GM18870 (cell line): Measurements from ENCODE around the gene RAG1.

Experiments
- ATAC-seq: cut with Tn5 transposase; IDR thresholded peaks from one replicate; pipeline ENCODE4 v1.9.1; 2021; ENCODE audit warnings: moderate library complexity; ENCODE audit not compliant: unreplicated experiment

Gene RAG1

DNA sequence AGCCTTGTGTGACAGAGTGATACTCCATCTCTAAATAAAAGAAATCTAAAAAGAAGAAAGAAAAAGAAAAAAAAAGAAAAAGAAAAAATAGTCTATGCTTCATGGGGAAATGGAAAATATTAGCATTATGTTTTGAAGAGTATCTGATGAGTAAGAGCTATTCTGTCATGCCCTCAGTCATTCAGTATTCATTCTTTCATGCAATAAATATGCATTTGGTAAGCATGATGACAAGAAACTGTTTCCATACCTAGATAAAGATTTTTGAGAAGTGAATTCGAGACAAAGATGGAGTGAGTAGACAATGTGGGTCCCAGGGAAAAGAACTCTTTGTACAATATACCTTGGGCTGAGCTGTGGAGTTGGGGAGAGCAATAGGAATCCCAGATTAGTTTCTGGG lies 20.3 kb downstream of the RAG1 start:
- no peak for ATAC-seq

DNA sequence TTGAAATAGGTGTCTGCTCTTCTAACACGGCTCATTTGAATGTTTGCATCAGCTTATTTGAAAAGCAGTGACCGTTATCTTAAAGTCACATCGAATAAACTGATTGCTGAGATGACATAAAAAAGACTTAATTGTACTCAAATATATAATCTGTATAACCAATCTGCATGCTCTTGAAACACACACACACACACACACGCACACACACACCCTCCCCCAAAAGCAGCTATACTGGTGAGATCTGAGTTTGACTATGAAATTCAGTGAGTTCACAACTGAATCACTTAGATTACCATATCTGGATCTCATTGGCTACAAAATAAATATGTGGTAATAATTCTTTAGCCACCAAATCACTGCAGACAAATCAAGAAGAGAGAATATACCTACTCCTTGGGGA lies 22.7 kb downstream of the RAG1 start:
- no peak for ATAC-seq

DNA sequence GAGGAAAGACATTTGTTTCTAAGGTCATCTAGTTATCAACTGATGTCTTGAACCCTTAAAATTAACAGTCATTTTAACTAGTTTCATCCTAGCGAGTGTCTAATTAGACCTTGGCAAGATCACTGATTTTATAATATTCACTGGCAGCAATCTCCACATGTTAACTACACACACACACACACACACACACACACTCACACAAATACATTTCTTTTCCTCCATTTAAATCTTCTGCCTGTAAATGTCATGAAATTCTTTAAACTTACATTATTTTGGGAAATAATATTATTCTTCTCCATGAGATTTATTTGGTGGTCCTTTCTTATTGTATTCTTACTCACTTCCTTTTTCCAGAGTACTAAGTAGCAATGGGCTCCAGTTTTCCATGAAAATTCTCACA lies 23.6 kb downstream of the RAG1 start:
- ATAC-seq = no peak

DNA sequence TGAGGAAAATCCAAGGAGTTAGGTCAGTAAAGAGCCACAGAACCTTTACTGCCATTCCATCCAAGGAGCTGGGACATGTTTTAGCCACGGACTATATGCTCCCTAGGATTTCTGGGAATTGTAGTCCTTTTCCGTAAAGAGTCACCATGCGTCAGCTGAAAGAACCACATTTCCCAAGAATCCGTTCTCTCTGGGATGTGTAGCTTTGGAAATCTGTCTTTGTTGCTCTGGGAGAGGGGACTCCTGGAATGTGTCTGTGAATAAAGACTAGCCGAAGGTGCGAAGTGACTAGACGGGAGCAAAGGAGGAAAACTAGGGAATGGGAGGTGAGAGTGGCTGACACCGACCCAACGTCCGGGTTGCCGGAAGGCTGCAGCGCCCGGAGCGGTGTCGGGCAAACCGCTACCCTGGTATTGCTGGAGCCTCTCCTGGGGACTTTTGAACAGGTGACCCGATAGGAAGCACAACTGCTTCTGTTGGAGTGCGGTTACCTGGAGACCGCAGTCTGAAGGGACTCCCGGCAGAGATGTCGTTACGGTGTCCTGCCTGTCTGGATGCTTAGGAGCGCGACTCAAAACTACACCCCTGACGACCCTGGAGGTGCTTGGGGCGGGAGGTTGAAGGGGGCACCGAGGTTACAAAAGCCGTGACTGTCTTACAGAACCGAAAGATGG lies 26.6 kb downstream of the RAG1 start, which contains the start of gene IFTAP:
Gene IFTAP, plus strand, starts transcription at position 187 of the 674 bp plus-strand sequence. CDS start 15,602 bp downstream, outside the sequence.
- peak; percentile 82 for ATAC-seq

DNA sequence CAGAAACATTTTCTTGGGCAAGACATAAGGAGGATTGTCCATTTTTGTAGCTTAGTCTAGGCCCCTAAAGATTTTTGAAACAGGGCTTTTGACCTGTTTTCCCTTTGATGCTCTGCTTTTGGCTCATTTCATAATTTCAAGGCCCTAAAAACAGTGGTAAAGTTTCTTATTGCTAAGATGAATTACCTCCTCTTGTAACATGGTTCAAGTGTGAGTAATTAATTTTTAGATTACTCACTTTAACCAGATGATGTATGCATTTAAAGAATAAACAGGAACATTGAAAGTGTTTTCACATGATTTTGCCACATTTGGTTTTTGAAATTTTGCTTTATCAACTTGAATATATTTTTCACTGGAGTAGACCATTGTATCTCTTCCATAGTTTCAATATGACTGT lies 29.1 kb downstream of the RAG1 start:
- ATAC-seq = no peak

DNA sequence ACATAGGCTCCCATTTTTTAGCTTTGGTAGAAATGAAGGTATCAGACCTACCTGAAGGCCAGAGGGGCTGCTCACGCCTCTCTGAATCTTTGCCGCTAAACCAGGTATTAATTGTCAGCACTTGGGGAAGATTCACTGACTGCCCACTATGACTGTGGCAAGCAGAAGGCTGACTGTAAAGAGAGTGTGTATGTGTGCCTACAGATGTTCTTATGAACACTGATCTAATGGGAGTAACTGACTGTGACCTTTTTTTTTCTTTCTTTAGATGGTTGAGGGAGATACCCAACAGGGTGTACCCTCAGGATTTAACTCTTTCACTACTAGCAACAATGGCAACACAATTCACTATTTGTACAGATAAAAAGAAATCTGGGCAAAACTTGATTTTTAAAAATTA lies 30.2 kb downstream of the RAG1 start, which contains the start of gene RAG2:
Gene RAG2, minus strand, starts transcription at position 186 of the 400 bp plus-strand sequence. CDS start 4,068 bp downstream, outside the sequence.
- ATAC-seq = no peak

DNA sequence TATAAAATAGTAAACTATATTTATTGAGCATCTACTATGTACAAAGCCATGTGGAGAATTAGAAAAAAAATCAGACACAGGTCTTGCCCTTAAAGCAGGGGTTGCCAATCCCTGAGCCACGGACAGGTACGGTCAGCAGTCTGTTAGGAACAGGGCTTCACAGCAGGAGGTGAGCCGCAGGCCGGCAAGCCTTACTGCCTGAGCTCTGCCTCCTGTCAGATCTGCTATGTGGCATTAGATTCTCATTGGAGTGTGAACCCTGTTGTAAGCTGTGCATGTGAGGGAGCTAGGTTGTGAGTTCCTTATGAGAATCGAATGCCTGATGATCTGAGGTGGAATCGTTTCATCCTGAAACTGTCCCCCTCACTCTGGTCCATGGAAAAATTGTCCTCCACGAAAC lies 32.4 kb downstream of the RAG1 start:
- no peak for ATAC-seq

DNA sequence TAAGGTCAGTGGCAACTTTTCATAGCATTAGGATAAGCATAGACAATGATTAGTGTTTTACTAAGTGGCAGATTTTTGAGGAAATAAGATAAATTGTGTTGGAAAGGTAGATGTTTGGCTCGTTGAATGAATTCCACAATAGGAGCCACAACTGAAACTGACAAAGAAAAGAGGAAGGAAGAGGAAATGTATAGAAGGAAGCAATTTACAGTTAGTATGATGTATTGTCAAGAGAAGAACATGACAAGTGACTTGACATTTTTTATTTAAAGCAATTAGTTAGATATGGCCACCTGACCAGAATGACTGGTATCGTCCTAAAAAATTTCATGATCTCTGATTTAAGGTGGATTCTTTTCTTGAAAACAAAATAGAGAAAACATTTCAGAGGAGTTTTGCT lies 33.3 kb downstream of the RAG1 start:
- no peak for ATAC-seq

DNA sequence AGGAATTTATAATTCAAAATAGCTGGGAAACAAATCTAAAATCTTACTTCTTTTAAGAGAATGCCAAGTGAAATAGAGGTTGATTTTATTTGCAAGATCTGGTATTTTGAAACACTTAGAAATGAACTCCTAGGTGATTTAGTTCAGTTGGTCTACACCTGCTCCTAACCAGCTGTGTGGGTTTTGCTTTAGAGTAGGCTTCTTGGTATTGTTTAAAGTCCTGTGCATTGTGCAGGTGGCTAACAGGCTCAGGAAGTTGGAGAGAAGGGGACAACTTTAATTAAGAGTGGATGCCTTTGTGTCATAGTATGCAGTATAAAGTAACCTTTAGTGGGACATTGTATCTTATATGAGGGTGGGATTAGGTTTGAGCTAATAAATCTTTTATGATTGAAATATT lies 34.3 kb downstream of the RAG1 start:
- ATAC-seq = no peak

DNA sequence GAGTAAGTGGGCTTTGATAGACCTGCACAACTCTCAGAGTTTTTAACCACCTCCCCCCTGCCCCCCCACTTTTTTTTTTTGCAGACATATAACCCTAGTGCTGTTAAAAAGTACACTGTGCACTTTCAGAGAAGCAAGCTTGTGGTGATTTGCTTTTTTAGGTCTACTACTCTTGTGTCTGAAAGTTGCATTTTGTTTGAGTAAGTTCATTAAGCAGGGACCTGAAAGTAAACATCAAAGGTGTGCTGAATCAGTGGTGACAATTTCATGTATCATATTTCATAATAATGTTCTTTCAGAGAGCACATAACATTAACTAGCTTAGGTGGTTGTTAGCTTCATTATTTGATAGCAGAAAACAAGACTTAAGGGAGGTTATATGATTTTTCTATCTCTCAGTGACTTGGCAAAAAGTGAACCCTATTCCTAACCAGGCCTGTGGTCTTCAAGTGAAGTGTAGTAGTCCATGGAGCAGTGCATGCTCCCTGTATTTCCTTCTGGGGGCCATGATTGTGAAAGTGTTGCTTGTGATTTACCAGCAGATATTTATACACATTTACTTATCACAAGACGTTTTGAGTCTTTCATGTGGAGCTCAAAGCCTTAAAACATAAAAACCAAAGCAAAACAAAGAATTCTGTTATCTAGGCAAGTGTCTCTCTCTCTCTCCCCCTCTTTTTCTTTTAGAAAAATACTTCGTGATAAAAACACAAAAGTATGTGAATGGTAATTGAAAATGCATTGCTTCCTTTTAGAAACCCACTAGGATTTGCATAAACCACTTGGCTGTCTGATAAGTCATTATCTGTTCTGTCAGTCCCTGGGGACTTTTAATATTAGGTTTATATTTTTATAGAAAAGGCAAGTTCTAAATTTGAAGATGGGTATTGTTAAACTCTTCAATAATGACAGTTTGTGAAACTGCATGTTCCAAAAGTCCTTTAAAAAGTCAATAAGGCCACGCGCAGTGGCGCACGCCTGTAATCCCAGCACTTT lies 37.7 kb downstream of the RAG1 start:
- ATAC-seq = peak; percentile 48

DNA sequence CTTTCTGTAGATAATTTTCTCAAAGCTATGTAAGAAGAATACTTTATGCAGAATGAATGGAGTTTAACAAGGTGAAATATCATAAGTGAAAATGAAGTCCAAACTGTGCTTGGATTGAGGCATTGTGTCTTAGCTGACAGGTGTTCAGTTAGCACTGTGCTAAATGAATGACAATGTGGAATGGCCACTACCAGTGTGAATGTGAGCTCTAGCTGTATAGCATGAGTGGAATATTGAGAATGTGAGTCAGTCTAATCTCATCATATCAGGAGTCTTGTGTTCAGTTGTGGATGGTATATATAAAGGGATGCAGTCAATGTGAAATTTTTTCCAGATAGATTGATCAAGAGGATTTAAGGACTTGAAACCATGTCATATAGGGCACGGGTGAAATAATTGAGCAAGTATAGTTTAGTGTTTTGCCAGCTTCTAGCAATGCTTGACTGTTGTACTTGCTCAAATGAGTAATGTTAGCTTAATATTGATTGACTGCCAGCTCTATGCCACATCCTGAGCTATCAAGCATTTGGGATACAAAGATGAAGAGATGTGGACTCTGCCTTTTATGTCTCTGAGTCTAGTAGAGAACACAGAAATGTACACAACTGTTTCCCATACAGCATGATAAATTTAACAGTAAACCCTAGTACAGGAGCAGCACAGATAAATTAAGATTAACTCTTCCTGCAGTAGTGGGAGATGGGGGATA lies 40.8 kb downstream of the RAG1 start:
- no peak for ATAC-seq

DNA sequence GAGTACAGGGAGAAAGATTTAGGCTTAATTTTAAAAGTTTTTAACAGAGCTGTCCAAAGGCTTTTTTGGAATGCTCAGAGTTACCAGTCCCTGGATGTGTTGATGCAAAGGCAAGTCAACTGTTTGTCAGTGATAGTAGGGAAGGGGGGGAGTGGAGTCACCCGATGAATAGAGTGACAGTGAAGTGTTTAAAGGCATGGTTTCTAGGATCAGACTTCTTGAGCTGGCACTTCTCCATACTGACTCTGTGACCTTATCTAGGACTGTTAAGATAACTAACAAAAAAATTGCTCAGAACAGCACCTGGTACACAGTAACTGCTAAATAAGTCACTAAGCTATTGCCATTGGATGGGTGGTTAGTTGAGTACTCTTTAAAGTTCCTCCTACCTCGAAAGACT lies 41.6 kb downstream of the RAG1 start:
- ATAC-seq = no peak

DNA sequence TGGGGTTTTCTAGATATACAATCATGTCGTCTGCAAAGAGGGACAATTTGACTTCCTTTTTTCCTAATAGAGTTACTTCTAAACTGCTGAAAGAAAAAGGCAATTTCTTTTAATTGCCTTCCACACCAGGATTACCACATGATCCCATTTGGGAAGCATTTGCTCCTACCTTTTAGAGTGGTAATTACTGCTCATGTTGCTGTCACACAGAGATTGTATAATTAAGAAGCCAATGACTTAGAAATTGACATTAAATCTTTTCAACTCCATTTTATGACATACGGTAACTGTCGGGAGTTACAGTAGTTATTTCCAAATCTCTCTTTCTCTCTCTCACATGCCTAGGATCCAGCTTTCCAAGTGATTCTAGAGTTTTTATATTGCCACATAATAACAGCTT lies 48.0 kb downstream of the RAG1 start:
- no peak for ATAC-seq

DNA sequence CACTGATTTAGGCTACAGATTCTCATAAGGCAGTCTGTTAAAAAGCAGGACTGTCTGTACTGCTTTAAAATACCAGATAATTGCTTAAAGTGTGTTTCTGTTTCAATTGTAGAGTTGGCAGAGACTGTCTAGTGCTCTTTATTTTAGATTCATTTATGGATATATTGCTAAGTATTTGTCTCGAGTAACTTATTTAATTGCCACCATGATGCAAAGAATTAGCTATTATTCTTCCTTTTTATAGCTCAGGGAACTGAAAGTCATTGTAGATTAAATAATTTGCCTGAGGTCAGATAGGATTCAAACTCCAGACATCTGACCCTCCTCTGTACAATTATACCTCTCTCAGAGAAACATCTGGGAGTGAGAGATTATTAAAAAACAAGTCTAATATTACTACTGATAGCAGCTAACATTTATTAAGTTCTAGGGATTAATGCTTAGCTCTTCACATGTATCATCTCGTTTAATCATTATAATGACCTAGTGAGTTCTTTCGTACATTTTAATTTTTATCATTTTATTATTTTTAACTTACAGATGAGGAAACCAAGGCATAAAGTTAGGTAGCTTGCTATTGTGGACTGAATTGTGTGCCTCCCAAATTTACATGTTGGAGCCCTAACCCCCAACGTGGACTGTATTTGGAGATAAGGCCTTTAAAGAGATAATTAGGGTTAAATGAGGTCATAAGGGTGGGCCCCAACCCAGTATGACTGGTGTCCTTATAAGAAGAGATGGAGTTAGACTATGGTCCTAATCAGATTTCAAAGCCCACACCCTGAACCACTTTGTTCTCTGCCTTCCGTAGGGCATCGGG lies 49.9 kb downstream of the RAG1 start:
- no peak for ATAC-seq

DNA sequence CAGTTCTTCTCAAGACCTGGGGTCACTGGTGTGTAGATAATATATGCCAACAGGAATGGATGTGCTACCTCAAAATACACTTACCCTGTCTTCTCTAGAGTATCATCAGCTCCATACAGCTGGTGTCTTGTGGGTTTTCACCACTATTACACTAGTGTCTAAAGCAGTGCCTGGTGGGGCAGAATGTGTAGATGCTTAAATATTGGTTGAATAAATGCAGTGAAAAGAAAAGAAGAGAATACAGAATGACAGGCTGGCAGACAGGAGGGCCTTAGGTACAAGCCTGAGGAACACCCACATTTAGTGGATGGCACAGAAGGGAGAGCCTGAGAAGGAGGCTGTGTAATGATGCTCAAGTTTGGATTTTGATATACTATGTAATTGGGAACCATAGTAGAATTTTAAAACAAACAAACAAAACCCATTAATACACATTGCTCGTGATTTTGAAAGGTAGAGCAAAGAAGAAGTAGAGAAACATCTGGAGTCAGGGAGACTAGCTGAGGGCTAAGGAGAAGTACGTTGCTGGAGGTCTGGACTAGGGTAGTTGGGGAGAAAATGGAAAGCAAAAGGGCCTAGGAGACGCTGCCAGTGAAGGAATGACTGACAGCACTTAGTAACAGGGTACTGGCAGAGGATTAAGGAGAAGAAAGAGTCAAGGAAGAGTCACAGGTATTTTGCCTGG lies 50.7 kb downstream of the RAG1 start:
- ATAC-seq = no peak

DNA sequence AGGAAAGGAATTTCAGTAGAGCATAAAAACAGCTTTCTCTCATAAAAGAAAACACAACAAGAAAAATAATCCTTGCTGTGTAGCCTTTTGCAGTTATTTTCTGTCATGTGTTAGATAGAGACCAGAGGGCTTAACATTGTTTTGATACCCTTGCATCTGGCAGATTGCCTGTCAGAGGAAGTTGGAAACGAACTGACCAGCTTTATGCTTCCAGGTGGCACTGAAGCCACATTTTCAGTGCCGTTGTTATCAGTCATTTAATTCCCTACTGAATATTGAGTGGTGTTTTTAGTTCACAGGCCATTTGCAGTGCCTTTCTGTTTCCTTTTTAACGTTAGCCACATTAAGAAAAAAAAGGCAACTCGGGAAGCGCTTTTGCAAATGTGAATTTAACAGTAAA lies 51.7 kb downstream of the RAG1 start:
- no peak for ATAC-seq

DNA sequence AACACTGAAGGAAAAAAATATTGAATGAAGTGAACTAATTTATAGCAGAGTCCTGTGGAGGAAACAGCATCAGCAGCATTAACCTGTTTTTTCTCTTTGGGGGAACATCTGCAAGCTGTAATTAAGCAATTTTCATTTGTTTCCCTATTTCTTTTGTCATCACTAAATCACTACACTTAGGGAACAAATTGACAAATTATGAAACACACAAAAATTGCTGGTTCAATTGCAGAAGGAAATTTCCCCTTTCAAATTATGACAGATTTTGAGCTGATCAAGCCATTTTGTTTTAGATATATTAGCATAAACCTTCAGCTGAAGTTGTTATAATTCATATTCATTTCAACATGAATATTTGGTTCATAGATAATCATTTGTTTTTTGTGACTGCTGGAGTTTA lies 52.4 kb downstream of the RAG1 start:
- ATAC-seq = no peak

DNA sequence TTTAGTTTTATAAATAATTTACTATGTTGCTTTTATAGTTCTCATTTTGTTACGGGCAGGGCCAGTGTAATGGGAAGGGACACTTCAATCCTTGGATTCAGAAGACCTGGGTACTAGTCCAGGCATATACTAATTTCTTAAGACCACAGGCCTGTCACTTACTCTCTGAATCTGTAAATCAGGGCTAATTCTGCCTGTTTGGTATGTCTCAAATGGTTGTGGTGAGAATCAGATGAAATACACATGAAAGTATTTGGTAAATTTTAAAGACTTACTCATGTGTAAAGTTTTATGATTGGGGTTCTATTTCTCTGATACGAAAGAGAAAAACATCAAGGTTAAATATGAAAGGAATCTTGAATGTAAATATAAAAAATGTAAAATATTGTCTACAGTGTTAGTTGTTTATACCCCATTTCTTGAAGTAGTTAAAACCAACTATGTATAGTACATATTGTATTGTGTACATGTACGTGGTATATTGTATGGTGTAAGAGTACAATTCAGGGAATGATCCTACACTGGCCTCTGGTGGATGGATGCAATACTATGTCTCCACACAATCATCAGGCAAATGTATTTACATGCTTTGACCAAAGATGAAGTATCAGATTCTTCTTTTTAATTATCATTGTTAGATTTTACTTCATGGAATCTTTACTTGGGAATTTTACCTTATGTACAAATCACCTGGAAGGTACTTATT lies 54.8 kb downstream of the RAG1 start:
- ATAC-seq = no peak

DNA sequence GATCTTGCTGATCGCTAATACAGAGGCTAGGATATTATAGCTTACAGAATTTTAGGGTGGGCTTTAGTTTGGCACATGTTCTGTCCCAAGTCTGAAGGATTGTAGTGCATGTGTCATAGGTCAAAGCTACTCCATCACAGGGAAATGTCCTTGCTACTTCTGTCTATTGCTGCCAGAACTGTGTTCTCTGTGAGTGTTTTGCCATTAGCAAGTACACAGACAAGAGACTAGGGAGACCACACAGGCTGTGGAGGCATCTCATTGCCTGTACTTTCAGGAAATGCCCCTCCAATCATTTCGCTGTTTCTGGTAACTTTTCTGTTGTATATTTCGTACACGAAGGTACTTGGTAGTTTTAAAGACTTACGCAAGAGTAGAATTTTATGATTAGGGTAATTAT lies 55.7 kb downstream of the RAG1 start:
- no peak for ATAC-seq
